WTC11 (cell line): ENCODE measurements around the gene TM9SF4. TPM values are rescaled to one million over a fixed set of nuclear protein-coding genes. Genes with fewer than 3 reads are reported as not detected.

Experiments
- ATAC-seq: fragments of 200-7000 bp; cut with Tn5 transposase; 2 replicates; pipeline ENCODE4 v1.10.0; 2021; ENCODE audit warnings: mild to moderate bottlenecking, moderate library complexity
- CTCF ChIA-PET: fragments of 300-600 bp; sonication (Branson Sonifier 250); formaldehyde crosslinking; loops from one replicate; lab custom pipeline; 2021; ENCODE audit warnings: antibody characterized with exemption; lab: Charles Lee
- POLR2A ChIA-PET: fragments of 350-600 bp; sonication (Branson Sonifier 250); formaldehyde crosslinking; loops from one replicate; lab custom pipeline; 2021; ENCODE audit warnings: antibody characterized with exemption; lab: Charles Lee
- DNase-seq: peaks from one replicate; pipeline ENCODE4 v3.0.0; 2021; ENCODE audit warnings: low spot score
- H3K27ac Mint-ChIP-seq: 2 replicates; pipeline ENCODE4 v1.8.0; 2021; ENCODE audit warnings: mixed read lengths
- H3K27me3 Mint-ChIP-seq: 2 replicates; pipeline ENCODE4 v1.8.0; 2021; ENCODE audit warnings: low read depth, mild to moderate bottlenecking, moderate library complexity, mixed read lengths
- H3K36me3 Mint-ChIP-seq: 2 replicates; pipeline ENCODE4 v1.8.0; 2021; ENCODE audit warnings: mixed read lengths
- H3K4me1 Mint-ChIP-seq: 2 replicates; pipeline ENCODE4 v1.8.0; 2022; ENCODE audit warnings: mixed read lengths
- H3K4me3 Mint-ChIP-seq: 2 replicates; pipeline ENCODE4 v1.8.0; 2021; ENCODE audit warnings: mild to moderate bottlenecking, moderate library complexity, mixed read lengths
- H3K9me3 Mint-ChIP-seq: 2 replicates; pipeline ENCODE4 v1.8.0; 2021; ENCODE audit warnings: mixed read lengths
- AR ChIP-seq: fragments of 250-450 bp; sonication (Bioruptor Pico); IDR thresholded peaks from 2 replicates; pipeline ENCODE4 v1.9.0; 2021; ENCODE audit warnings: mild to moderate bottlenecking
- CDX4 ChIP-seq: fragments of 250-450 bp; sonication (Bioruptor Pico); IDR thresholded peaks from 2 replicates; pipeline ENCODE4 v1.9.0; 2021; ENCODE audit warnings: moderate library complexity, mild to moderate bottlenecking, inconsistent platforms, borderline replicate concordance
- ELF4 ChIP-seq: sonication (generic); formaldehyde crosslinking; IDR thresholded peaks from 2 replicates; pipeline ENCODE4 v1.8.1; 2022; ENCODE audit warnings: low read depth, mild to moderate bottlenecking, moderate library complexity, missing genetic modification reagents
- FOXP1 ChIP-seq: sonication (generic); formaldehyde crosslinking; IDR thresholded peaks from 2 replicates; pipeline ENCODE4 v1.8.0; 2022; ENCODE audit warnings: missing genetic modification reagents, mild to moderate bottlenecking, moderate library complexity, borderline replicate concordance
- HMGA2 ChIP-seq: fragments of 250-450 bp; sonication (Bioruptor Pico); IDR thresholded peaks from 2 replicates; pipeline ENCODE4 v1.4.0; 2021; ENCODE audit warnings: mild to moderate bottlenecking, moderate library complexity
- HMGXB4 ChIP-seq: sonication (generic); formaldehyde crosslinking; IDR thresholded peaks from 2 replicates; pipeline ENCODE4 v1.8.1; 2023; ENCODE audit warnings: mild to moderate bottlenecking, moderate library complexity, missing genetic modification reagents
- JUN ChIP-seq: sonication (generic); formaldehyde crosslinking; IDR thresholded peaks from 2 replicates; pipeline ENCODE4 v1.8.0; 2023; ENCODE audit warnings: mild to moderate bottlenecking, missing genetic modification reagents
- MLX ChIP-seq: sonication (generic); formaldehyde crosslinking; IDR thresholded peaks from 2 replicates; pipeline ENCODE4 v1.8.1; 2023; ENCODE audit warnings: mild to moderate bottlenecking, missing genetic modification reagents, moderate library complexity
- TEAD1 ChIP-seq: sonication (generic); formaldehyde crosslinking; IDR thresholded peaks from 2 replicates; pipeline ENCODE4 v1.8.0; 2022; ENCODE audit warnings: mild to moderate bottlenecking, missing genetic modification reagents
- ZNF219 ChIP-seq: sonication (generic); formaldehyde crosslinking; IDR thresholded peaks from 2 replicates; pipeline ENCODE4 v1.8.0; 2023; ENCODE audit warnings: missing genetic modification reagents, mild to moderate bottlenecking, borderline replicate concordance
- ZNF232 ChIP-seq: sonication (generic); formaldehyde crosslinking; IDR thresholded peaks from 2 replicates; pipeline ENCODE4 v1.8.0; 2022; ENCODE audit warnings: mild to moderate bottlenecking, missing genetic modification reagents
- ZNF263 ChIP-seq: sonication (generic); formaldehyde crosslinking; IDR thresholded peaks from 2 replicates; pipeline ENCODE4 v1.8.1; 2022; ENCODE audit warnings: low read depth, mild to moderate bottlenecking, moderate library complexity, missing genetic modification reagents
- ZNF425 ChIP-seq: fragments of 250-450 bp; sonication (Bioruptor Pico); conservative IDR thresholded peaks from 2 replicates; pipeline ENCODE4 v1.9.0; 2021; ENCODE audit warnings: mild to moderate bottlenecking
- ZNF671 ChIP-seq: fragments of 250-450 bp; sonication (Bioruptor Pico); IDR thresholded peaks from 2 replicates; pipeline ENCODE4 v1.8.0; 2021; ENCODE audit warnings: mild to moderate bottlenecking
- total RNA-seq: library from RNA; stranded (reverse); gene quantifications from 3 replicates; pipeline ENCODE4 v1.2.3, GENCODE V29; 2021

The TM9SF4 gene
- total RNA-seq, 1 experiment from 2014 or later, result 44.8 TPM

GRCh38 chr20:32087070-32087469 lies 22.4 kb upstream of the TM9SF4 start:
- ATAC-seq, result no peak
- H3K4me3 Mint-ChIP-seq, result no peak overlapping the region
- H3K9me3 Mint-ChIP-seq, result peaks cover 10% of the 10 kb centered on the region
- TF ChIP-seq ZNF671 (CRISPR knock-in tag), result no peak
- no peak for TF ChIP-seq HMGXB4
- TF ChIP-seq ELF4, result no peak
- no peak for TF ChIP-seq CDX4 (CRISPR knock-in tag)
- TF ChIP-seq ZNF425 (CRISPR knock-in tag), result no peak
- no peaks in the 10 kb centered on the region for H3K27me3 Mint-ChIP-seq
- ChIA-PET POLR2A (no interaction called here), CTCF (interaction anchor here (0.6 to 1.3 kb wide), 3 partner anchors 14 to 240 kb away, joined by 3 to 5 read pairs (median 3); no protein-coding TSS in a partner anchor)
- peaks cover 33% of the 10 kb centered on the region for H3K4me1 Mint-ChIP-seq
- H3K27ac Mint-ChIP-seq, result no peak overlapping the region
- DNase-seq, result no peak
- H3K36me3 Mint-ChIP-seq, result peaks cover 4% of the 10 kb centered on the region; the same call in 1 of the 2 replicates

- Mint-ChIP-seq H3K4me1 (peaks cover 33% of the 10 kb centered on the region), H3K4me3 (no peak overlapping the region), H3K27ac (no peak overlapping the region), H3K36me3 (peaks cover 4% of the 10 kb centered on the region; the same call in 1 of the 2 replicates), H3K9me3 (peaks cover 10% of the 10 kb centered on the region), H3K27me3 (peaks cover 6% of the 10 kb centered on the region; the same call in 1 of the 2 replicates)
- TF ChIP-seq HMGA2 (CRISPR knock-in tag) (no peak), AR (CRISPR knock-in tag) (no peak), ZNF263 (CRISPR knock-in tag) (no peak), FOXP1 (CRISPR knock-in tag) (no peak), ZNF232 (CRISPR knock-in tag) (no peak), TEAD1 (no peak), JUN (CRISPR knock-in tag) (no peak), ZNF219 (CRISPR knock-in tag) (no peak), MLX (CRISPR knock-in tag) (no peak)
- DNase-seq, result no peak
- ATAC-seq, result no peak
- POLR2A ChIA-PET, result interaction anchor here (0.6 kb wide), 1 partner anchor 122 kb away, joined by 3 read pairs; no protein-coding TSS in a partner anchor
- CTCF ChIA-PET, result interaction anchor here (1.3 to 4.1 kb wide), 3 partner anchors 57 to 237 kb away, joined by 3 to 46 read pairs (median 46); no protein-coding TSS in a partner anchor
Measured at GRCh38 chr20:32088759-32089158, 20.8 kb upstream of the TM9SF4 start.
